ENCODE measurements around the gene ADAT3.
A peak's percentile ranks its signal among the peaks of the same experiment; 100 is the strongest.

GRCh38 chr19:1875646-1876495, 29.3 kb upstream of the ADAT3 start:
- TF ChIP-seq CTCF (IDR thresholded peaks at IDR 0.05): no peak
- peak in 1 of 4 donors; percentile 67 for TF ChIP-seq POLR2A (IDR thresholded peaks at IDR 0.05)
- no peak for TF ChIP-seq EP300 (IDR thresholded peaks at IDR 0.05)
- TF ChIP-seq POLR2AphosphoS5 (IDR thresholded peaks at IDR 0.05): peak; percentile 97 to 100 (median 98)

All from stomach (tissue), 4 donors.